TTC549 (cell line): Measurements from ENCODE around the gene KIF2C.
A peak's percentile ranks its signal among the peaks of the same experiment; 100 is the strongest.
"Not testable (repeated sequence)": the region's sequence is repeated elsewhere in the genome, so short reads cannot be mapped to it uniquely, and the experiment has no call there.

Experiments used
- FAIRE-seq: peaks from 2 replicates; lab custom pipeline; 2012; peaks lifted over from hg19 to GRCh38; lab: Jason Lieb, UNC

Gene KIF2C

DNA sequence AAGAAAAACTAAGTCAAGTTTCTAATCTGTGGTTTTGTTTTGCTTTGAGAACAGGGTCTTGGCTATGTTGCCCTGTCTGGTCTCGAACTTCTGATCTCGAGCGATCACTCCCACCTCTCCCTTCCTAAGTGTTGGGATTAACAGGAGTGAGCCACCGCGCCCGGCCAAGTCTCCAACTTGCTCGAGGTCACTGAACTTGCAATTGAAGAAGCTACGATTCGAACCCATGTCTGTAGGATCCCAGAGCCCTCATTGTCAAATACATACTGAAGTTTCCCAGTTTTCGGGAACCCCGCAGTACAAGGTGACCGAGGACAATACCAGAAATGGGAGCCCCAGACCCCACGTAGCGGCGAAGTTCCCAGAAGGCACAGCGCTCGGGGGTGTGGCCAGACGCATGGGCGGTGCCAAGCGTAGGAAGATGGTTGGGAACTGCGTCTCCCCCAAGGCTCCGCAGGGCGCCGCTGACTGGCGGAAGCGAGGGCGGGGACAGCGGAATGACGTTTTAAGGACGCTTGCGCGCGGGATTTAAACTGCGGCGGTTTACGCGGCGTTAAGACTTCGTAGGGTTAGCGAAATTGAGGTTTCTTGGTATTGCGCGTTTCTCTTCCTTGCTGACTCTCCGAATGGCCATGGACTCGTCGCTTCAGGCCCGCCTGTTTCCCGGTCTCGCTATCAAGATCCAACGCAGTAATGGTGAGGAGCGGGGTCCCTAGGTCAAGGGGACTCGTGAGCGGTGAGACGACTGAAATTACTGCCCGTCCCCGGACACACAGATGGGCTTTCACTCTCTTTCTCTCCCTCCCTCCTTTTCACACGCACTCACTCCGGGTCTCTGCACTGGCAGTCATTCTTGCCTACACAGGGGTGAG, at the start of gene KIF2C:
TSS of gene KIF2C (plus strand) at position 531 of the 872 bp plus-strand sequence. CDS start at position 627, 96 bp downstream.
- peak; percentile 92 for FAIRE-seq

DNA sequence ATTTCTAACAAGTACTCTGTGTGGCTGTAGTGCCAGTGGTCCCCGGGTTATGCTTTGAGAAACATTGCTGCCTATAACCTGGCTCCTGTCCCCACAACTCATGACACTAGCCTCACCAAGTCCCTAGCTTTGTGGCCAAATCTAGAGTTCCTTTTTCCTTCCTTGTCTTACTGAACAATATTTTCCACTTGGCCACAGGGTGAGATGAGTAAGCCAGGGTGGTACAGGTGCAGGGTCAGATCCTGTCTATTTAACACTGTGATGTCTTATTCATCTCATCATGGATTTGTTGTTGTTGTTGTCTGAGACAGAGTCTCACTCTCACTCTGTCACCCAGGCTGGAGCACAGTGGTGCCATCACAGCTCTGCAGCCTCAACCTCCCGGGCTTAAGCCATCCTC, 46.5 kb upstream of the KIF2C start:
- FAIRE-seq = no peak

GRCh38 chr1:44693900-44694299, 45.7 kb upstream of the KIF2C start:
- no peak for FAIRE-seq

GRCh38 chr1:44694863-44695478, 44.7 kb upstream of the KIF2C start:
- FAIRE-seq = no peak

GRCh38 chr1:44695671-44696070, 44.0 kb upstream of the KIF2C start:
- no peak for FAIRE-seq

DNA sequence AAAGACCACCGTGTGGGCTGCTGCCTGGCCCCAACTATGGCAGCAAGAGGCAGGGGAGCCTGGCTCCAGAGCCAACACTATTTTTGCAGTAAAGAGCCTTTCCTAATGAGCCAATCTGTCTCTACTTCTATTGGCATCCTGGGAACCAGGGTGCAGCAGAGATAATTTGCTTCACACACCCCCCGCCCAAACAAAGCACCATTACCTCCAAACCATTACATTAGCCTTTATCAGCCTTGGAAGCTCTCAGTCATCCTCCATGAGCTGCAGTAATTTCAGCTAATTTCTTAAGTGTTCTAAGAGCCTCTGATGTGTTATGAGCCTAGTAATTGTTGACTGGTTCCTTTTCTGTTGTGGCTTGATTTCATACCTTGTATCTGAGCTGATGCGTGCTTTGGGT, 43.5 kb upstream of the KIF2C start:
- FAIRE-seq = no peak

GRCh38 chr1:44696789-44697345, 42.8 kb upstream of the KIF2C start:
- FAIRE-seq = no peak

GRCh38 chr1:44698138-44698537, 41.5 kb upstream of the KIF2C start:
- FAIRE-seq = no peak

GRCh38 chr1:44699375-44699774, 40.3 kb upstream of the KIF2C start:
- not testable (repeated sequence) for FAIRE-seq

- no peak for FAIRE-seq
Observed at GRCh38 chr1:44700573-44700972, 39.1 kb upstream of the KIF2C start.

DNA sequence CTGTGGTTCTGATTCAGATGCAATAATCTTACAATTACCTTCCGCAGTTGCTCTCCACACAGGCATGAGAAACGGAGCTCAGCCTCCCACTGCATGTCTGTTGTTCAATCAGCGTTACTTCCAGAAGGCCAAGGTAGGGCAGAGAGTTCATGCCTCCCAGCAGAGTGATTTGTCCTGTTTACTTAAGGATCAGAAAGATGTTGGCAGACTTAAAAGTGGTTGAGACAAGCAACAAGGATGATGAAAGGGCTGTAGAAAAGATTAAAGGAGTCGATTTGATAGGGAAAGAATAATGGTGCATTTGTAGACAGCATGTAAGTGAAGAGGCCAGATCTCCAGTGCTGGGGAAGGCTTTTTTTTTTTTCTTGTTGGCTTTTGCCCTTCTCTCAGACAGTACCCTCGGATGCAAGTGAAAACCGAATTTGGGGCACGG, 38.5 kb upstream of the KIF2C start:
- FAIRE-seq = no peak

- FAIRE-seq = no peak
Observed at GRCh38 chr1:44705470-44705869, 34.2 kb upstream of the KIF2C start.

- FAIRE-seq = no peak
Observed at GRCh38 chr1:44705938-44706337, 33.7 kb upstream of the KIF2C start.

DNA sequence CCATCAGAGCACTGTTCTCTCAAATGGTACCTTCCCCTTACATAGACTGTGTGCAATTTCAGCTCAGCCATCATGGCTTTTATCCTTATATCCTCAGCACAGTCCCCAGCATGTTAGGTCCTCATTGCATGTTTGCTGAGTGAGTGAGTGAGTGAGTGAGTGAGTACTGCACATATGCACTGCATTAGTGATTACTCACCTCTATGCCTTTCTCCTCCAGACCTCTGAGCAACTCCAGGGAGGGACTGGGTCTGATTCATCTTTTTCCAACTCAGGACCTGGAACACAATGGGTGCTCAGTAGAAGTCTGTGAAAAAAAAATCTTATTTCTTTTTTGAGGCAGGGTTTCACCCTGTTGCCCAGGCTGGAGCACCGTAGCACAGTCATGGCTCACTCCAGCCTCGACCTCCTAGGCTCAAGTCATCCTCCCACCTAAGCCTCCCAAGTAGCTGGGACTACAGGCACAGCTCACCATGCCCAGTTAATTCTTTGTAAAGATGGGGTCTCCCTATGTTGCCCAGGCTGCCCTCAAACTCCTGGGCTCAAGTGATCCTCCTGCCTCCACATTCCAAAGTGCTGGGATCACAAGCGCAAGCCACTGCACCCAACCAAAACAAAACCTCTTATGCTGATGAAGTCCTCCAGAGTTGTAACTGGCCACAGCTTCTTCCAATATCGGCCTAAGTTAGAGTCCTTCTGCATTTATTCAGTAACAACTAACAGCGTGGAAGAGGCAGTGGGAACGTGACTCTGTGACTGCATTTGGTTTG, 32.3 kb upstream of the KIF2C start:
- no peak for FAIRE-seq

DNA sequence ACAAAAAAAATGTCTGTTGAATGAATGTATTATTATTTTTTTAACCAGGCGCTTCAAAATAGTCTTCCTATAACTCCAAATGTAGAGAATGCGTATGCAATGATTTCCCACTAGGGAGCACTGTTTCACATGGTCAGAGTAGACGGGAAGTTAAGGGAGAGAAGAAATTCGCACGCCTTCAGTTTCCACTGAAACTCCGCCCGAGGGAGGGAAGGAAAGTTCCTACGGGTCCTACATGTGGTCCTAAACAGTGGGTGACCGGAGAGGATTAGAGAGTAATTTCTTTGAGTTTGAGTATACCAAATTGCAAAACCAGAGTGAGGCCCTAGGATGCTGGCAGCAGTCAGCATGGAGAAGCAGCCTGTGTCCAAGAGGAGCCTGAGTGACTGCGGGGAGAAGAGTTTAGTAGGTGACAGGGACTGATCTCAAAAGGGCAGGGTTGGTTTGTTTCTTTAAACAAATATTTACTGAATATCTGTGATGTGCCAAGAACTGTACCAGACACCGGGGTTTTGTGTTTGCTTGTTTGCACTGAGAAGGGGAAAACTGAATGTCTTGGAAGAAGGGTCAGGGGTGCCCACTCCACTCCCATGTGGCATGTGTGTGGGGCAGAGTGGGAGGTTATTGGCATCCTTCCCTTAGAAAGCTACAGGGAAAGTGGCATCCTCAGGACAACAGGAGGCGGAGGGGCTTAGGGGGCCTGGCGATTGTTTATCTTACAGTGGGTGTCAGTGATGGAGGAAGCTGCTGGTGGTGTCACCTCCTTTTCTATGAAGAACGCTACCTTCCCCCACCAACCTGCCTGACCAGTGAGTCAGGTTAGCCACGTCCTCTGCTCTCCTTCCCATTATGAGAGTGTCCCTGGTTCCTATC, 31.4 kb upstream of the KIF2C start:
- peak; percentile 64 for FAIRE-seq

GRCh38 chr1:44713321-44713781, 26.3 kb upstream of the KIF2C start:
- FAIRE-seq = no peak

DNA sequence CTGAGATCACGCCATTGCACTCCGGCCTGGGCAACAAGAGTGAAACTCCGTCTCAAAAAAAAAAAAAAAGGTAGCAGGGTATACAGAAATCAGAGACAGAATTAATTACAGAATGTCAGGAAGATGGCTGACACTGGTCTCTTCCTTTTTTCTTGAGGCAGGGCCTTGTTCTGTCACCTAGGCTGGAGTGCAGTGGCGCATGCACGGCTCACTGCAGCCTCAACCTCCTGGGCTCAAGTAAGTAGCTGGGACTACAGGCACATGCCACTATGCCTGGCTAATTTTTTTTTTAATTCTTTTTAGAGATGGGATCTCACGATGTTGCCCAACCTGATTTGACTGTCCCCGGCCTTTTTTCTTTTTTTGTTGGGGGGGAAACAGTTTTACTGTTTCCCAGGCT, 25.1 kb upstream of the KIF2C start:
- FAIRE-seq = no peak

DNA sequence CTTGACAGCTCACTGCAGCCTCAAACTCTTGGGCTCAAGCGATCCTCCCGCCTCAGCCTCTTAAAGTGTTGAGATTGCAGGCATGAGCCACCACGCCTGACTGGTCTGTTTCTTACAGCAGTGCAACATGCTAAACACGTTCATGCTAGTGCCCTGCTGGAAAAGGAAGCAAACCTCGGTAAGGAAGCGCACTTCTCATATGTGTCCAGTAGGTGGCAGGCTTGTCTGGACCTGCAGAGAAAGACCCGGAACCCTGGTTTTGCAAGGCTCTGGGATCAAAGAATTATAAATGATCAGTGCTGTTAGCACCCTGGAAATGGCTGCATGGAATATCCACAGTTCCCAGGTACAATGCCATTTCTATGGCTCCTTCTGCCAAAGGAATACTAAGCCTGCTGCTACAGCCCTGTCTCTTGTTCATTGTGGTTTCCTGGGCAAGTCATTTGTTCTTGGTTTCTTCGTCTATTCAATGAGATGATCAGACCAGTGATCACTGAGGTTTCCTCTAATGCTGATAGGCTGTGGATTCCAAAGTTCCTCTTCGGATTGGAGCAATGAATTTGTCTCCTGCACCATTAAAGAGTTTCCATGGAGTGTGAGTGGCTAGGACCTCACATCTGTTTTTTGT, 24.6 kb upstream of the KIF2C start:
- peak; percentile 50 for FAIRE-seq

- FAIRE-seq = no peak
Observed at GRCh38 chr1:44717156-44717555, 22.5 kb upstream of the KIF2C start.

DNA sequence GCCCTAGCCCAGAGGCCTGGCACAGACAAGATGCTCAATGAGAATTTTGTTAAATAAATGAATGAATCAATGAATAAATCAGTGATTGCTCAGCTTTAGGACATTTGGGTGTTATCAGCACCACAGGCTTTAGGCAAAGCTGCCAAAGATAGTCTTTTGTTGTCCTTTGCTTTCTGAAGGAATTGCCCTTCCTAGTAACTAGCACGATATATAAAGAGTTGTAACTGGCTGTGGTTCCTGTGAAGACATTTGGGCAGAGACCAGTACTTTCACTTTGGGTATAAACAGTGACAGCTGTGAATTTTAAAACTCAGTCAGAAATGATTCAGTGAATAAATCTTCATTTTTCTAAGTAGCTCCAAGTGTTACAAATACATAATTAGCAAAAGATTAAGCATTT, 22.0 kb upstream of the KIF2C start:
- no peak for FAIRE-seq

DNA sequence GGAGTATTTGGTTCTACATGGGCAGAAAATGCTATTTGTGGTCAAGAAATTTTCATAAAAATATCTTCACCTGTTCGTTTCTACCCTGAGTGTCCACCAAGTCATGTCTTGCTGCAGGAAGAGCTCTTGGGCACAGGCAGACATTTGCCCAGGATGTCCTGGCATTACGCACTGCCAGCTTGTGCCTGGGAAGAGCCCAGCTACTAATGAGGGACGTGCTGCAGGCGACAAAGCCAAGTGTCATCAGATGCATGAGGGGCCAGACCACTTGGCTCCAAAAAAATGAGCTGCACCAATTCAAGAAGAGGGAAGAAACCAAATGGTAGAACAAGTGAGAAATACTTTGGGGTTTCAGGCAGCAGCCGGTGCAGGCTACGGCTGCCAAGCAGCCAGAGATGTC, 21.5 kb upstream of the KIF2C start:
- FAIRE-seq = no peak
